A673 (cell line): Measurements from ENCODE around the gene SLC14A1. TPM values are rescaled to one million over a fixed set of nuclear protein-coding genes. Genes with fewer than 3 reads are reported as not detected.

Source experiments
- BruUV-seq: library from RNA; stranded (reverse); fragments of 400-500 nt; replicated peaks from 2 replicates; lab custom pipeline; 2021; lab: Mats Ljungman, UMichigan
- CTCF ChIA-PET: fragments of 300-600 bp; sonication (Branson Sonifier 250); formaldehyde crosslinking; loops from one replicate; lab custom pipeline; 2022; ENCODE audit warnings: antibody characterized with exemption; lab: Charles Lee
- POLR2A ChIA-PET: fragments of 300-600 bp; sonication (Branson Sonifier 250); formaldehyde crosslinking; loops from one replicate; lab custom pipeline; 2022; ENCODE audit warnings: antibody characterized with exemption; ENCODE audit not compliant: low non-redundant PET; lab: Charles Lee
- DNase-seq: peaks from one replicate; pipeline ENCODE4 v3.0.0-alpha.2; 2015; ENCODE audit warnings: low spot score
- H3K27ac ChIP-seq: fragments of 200-600 bp; sonication (generic); 2 replicates; pipeline ENCODE4 v1.5.1; 2016; ENCODE audit warnings: mixed run types, low read depth, mild to moderate bottlenecking, mixed read lengths, antibody characterized with exemption, low read length; ENCODE audit not compliant: poor library complexity, severe bottlenecking
- H3K27me3 ChIP-seq: fragments of 200-600 bp; sonication (generic); replicated peaks from 2 replicates; pipeline ENCODE4 v1.6.1; 2017; ENCODE audit warnings: mixed run types, low read depth, mild to moderate bottlenecking, mixed read lengths, antibody characterized with exemption, low read length; ENCODE audit not compliant: insufficient read depth, poor library complexity
- H3K36me3 ChIP-seq: fragments of 200-600 bp; sonication (generic); 2 replicates; pipeline ENCODE4 v1.6.1; 2016; ENCODE audit warnings: mixed run types, mild to moderate bottlenecking, mixed read lengths, antibody characterized with exemption, low read length; ENCODE audit not compliant: insufficient read depth, poor library complexity, severe bottlenecking
- H3K4me1 ChIP-seq: fragments of 200-600 bp; sonication (generic); 2 replicates; pipeline ENCODE4 v1.6.1; 2017; ENCODE audit warnings: mixed run types, mild to moderate bottlenecking, mixed read lengths, antibody characterized with exemption, low read length; ENCODE audit not compliant: insufficient read depth, poor library complexity, severe bottlenecking
- H3K4me3 ChIP-seq: fragments of 200-600 bp; sonication (generic); 2 replicates; pipeline ENCODE4 v1.5.1; 2016; ENCODE audit warnings: low read depth, mixed run types, mild to moderate bottlenecking, mixed read lengths, low read length; ENCODE audit not compliant: poor library complexity, severe bottlenecking
- H3K9me3 ChIP-seq: fragments of 200-600 bp; sonication (generic); 2 replicates; pipeline ENCODE4 v1.6.1; 2016; ENCODE audit warnings: mixed run types, low read depth, mild to moderate bottlenecking, mixed read lengths, antibody characterized with exemption, low read length; ENCODE audit not compliant: poor library complexity, severe bottlenecking
- EZH2 ChIP-seq: fragments of 200-600 bp; sonication (generic); IDR thresholded peaks from 2 replicates; pipeline ENCODE4 v1.6.1; 2017; ENCODE audit warnings: borderline replicate concordance, low read depth, mild to moderate bottlenecking, mixed read lengths, antibody characterized with exemption, low read length; ENCODE audit not compliant: poor library complexity, severe bottlenecking
- intact Hi-C: fragments of 100-400 bp; cut with micrococcal nuclease; formaldehyde crosslinking; loops from one replicate; pipeline ENCODE4 v1.10.0; 2022; ENCODE audit not compliant: unreplicated experiment
- total RNA-seq: library from RNA; stranded (reverse); gene quantifications from 2 replicates; pipeline ENCODE4 v1.2.3, GENCODE V29; 2021
- TF ChIP-seq, protein P1 (sequence below): fragments of 300-800, 200-600 bp; sonication (generic); conservative IDR thresholded peaks from 2 replicates; pipeline ENCODE4 v1.5.1; 2017; ENCODE audit warnings: low read depth, mild to moderate bottlenecking, antibody characterized with exemption, low read length, moderate library complexity, mixed read lengths

The SLC14A1 gene
- total RNA-seq, 1 experiment from 2014 or later: not detected

DNA sequence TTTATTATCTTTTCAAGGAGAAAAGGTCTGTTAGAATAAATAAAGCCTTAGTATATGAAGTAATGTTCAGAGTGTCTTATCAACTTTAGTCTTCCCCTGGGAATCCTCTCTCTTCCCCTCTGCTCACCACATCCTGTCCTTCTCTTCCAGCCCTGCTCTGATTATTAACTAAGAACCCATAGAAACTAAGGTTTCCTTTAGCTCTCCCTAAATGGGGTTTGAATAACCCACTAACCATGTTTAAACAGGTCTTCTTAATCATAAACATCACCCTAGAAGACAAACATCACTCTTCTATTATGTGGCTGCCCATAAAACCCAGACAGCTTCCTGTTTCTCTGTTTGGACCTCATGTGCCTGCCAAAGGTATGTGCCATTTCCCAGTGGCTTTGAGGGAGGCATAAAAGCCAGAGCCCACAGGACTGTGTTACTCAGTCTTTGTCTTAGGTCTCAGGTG, 50.1 kb downstream of the SLC14A1 start:
- CTCF ChIA-PET: no interaction called here
- H3K4me3 ChIP-seq: no peak overlapping the region
- H3K27ac ChIP-seq: no peak overlapping the region
- intact Hi-C loops: no loop called here
- POLR2A ChIA-PET: no interaction called here
- no peaks in the 10 kb centered on the region for H3K27me3 ChIP-seq
- no peak for TF ChIP-seq EZH2
- TF ChIP-seq, protein P1, sequence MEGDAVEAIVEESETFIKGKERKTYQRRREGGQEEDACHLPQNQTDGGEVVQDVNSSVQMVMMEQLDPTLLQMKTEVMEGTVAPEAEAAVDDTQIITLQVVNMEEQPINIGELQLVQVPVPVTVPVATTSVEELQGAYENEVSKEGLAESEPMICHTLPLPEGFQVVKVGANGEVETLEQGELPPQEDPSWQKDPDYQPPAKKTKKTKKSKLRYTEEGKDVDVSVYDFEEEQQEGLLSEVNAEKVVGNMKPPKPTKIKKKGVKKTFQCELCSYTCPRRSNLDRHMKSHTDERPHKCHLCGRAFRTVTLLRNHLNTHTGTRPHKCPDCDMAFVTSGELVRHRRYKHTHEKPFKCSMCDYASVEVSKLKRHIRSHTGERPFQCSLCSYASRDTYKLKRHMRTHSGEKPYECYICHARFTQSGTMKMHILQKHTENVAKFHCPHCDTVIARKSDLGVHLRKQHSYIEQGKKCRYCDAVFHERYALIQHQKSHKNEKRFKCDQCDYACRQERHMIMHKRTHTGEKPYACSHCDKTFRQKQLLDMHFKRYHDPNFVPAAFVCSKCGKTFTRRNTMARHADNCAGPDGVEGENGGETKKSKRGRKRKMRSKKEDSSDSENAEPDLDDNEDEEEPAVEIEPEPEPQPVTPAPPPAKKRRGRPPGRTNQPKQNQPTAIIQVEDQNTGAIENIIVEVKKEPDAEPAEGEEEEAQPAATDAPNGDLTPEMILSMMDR: no peak
- H3K9me3 ChIP-seq: no peaks in the 10 kb centered on the region
- BruUV-seq: no TSS peak
- peak; percentile 34 for DNase-seq
- no peaks in the 10 kb centered on the region for H3K4me1 ChIP-seq
- no peaks in the 10 kb centered on the region for H3K36me3 ChIP-seq

DNA sequence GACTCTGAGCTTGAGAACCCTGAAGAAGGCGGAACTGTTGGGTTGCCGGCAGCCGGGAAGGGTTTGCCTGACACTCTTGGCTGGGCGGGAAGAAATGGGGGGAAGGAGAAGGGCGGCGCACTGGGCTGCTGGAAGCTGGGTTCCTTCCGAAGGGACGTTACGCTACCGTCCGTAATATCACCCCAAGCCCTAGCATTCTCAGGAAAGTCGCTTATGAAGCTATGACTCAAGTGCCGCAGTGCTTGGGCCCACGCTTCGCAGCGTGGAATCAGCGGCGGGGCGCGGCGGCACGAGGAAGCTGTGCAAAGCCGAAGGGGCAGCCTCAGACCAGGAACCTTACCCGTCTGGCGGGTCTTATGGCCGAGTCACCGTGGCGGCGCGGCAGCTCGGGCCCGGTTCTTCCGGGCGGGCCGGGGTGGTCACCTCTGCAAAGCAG, 51.3 kb downstream of the SLC14A1 start:
- intact Hi-C loops: no loop called here
- TF ChIP-seq, protein P1: no peak
- TF ChIP-seq EZH2: no peak
- peak; percentile 77 for DNase-seq
- H3K4me1 ChIP-seq: no peaks in the 10 kb centered on the region
- ChIA-PET CTCF (interaction anchor here (0.6 kb wide), 1 partner anchor 147 kb away, joined by 3 read pairs; no protein-coding TSS in a partner anchor), POLR2A (no interaction called here)
- no peaks in the 10 kb centered on the region for H3K36me3 ChIP-seq
- H3K4me3 ChIP-seq: peak overlapping the region; percentile 43
- BruUV-seq: no TSS peak
- H3K9me3 ChIP-seq: no peaks in the 10 kb centered on the region
- no peak overlapping the region for H3K27ac ChIP-seq
- no peaks in the 10 kb centered on the region for H3K27me3 ChIP-seq

- H3K36me3 ChIP-seq: no peaks in the 10 kb centered on the region
- no peak overlapping the region for H3K27ac ChIP-seq
- ChIA-PET CTCF (no interaction called here), POLR2A (no interaction called here)
- H3K9me3 ChIP-seq: no peaks in the 10 kb centered on the region
- no TSS peak for BruUV-seq
- peak overlapping the region; percentile 43 for H3K4me3 ChIP-seq
- H3K4me1 ChIP-seq: no peaks in the 10 kb centered on the region
- intact Hi-C loops: no loop called here
- TF ChIP-seq EZH2: no peak
- TF ChIP-seq, protein P1: no peak
- H3K27me3 ChIP-seq: no peaks in the 10 kb centered on the region
- DNase-seq: no peak
Measured at GRCh38 chr18:45775743-45776142, 51.8 kb downstream of the SLC14A1 start.
